Nephron (organoid): ENCODE results near the gene SORBS1.

Experiments
- H3K27ac Mint-ChIP-seq, 3 experiments: 2 replicates each; pipeline ENCODE4 v1.8.0; 2020; ENCODE audit warnings: mixed read lengths in 3 of 3, mild to moderate bottlenecking in 2 of 3, moderate library complexity in 1 of 3
- H3K27me3 Mint-ChIP-seq: 2 replicates; pipeline ENCODE4 v1.8.0; 2021; ENCODE audit warnings: low read depth, mild to moderate bottlenecking, moderate library complexity, mixed read lengths
- H3K36me3 Mint-ChIP-seq: 2 replicates; pipeline ENCODE4 v1.8.0; 2020; ENCODE audit warnings: low read depth, mixed read lengths
- H3K4me1 Mint-ChIP-seq: 2 replicates; pipeline ENCODE4 v1.8.0; 2020; ENCODE audit warnings: mixed read lengths
- H3K4me3 Mint-ChIP-seq, 3 experiments: 2 replicates each; pipeline ENCODE4 v1.8.0; 2020; ENCODE audit warnings: mild to moderate bottlenecking in 3 of 3, mixed read lengths in 3 of 3, moderate library complexity in 2 of 3
- H3K9me3 Mint-ChIP-seq: 2 replicates; pipeline ENCODE4 v1.8.0; 2020; ENCODE audit warnings: mixed read lengths
- CTCF ChIP-seq, 3 experiments: fragments of 200-600 bp; sonication (generic); IDR thresholded peaks; one replicate each; pipeline ENCODE4 v1.5.0; 2021; ENCODE audit warnings: antibody characterized with exemption in 3 of 3; ENCODE audit not compliant: unreplicated experiment in 3 of 3

Gene SORBS1

GRCh38 chr10:95336702-95337101, 224.5 kb downstream of the SORBS1 start:
- H3K36me3 Mint-ChIP-seq: peaks cover 11% of the 10 kb centered on the region
- no peaks in the 10 kb centered on the region for H3K27me3 Mint-ChIP-seq
- no peak overlapping the region for H3K4me3 Mint-ChIP-seq
- peaks cover 5% of the 10 kb centered on the region for H3K4me1 Mint-ChIP-seq
- no peaks in the 10 kb centered on the region for H3K9me3 Mint-ChIP-seq
- H3K27ac Mint-ChIP-seq: no peak overlapping the region
- TF ChIP-seq CTCF (IDR thresholded peaks at IDR 0.05; ENCODE audit: unreplicated experiment in 3 of 3): no peak

GRCh38 chr10:95335933-95336699, 225.1 kb downstream of the SORBS1 start:
- TF ChIP-seq CTCF (IDR thresholded peaks at IDR 0.05; ENCODE audit: unreplicated experiment in 3 of 3): no peak

DNA sequence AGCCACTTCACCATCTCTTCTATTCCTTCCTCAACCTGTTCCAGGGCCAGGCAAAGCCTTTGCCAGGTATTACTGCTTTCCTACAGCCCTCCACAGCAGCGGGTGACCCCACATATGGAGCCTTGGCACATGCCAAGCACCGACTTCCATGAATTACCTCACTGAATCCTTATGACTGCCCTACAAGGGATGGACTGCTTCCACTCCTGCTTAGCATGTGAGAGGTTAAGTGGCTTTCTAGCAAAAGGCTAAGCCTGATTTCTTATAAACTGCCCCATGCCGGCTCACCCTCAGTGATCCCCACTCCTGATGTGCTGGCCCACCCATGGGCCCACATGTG, 226.4 kb downstream of the SORBS1 start:
- TF ChIP-seq CTCF (IDR thresholded peaks at IDR 0.05; ENCODE audit: unreplicated experiment in 3 of 3): no peak
- Mint-ChIP-seq H3K27me3 (no peaks in the 10 kb centered on the region), H3K4me3 (no peak overlapping the region), H3K4me1 (no peaks in the 10 kb centered on the region), H3K36me3 (peaks cover 11% of the 10 kb centered on the region), H3K9me3 (no peaks in the 10 kb centered on the region), H3K27ac (no peak overlapping the region)

More at GRCh38 chr10:95335933-95336699, 225.1 kb downstream of the SORBS1 start:
- Mint-ChIP-seq H3K27me3 (no peaks in the 10 kb centered on the region), H3K9me3 (no peaks in the 10 kb centered on the region), H3K4me3 (no peak overlapping the region), H3K36me3 (peaks cover 11% of the 10 kb centered on the region), H3K27ac (no peak overlapping the region), H3K4me1 (peaks cover 1% of the 10 kb centered on the region)

DNA sequence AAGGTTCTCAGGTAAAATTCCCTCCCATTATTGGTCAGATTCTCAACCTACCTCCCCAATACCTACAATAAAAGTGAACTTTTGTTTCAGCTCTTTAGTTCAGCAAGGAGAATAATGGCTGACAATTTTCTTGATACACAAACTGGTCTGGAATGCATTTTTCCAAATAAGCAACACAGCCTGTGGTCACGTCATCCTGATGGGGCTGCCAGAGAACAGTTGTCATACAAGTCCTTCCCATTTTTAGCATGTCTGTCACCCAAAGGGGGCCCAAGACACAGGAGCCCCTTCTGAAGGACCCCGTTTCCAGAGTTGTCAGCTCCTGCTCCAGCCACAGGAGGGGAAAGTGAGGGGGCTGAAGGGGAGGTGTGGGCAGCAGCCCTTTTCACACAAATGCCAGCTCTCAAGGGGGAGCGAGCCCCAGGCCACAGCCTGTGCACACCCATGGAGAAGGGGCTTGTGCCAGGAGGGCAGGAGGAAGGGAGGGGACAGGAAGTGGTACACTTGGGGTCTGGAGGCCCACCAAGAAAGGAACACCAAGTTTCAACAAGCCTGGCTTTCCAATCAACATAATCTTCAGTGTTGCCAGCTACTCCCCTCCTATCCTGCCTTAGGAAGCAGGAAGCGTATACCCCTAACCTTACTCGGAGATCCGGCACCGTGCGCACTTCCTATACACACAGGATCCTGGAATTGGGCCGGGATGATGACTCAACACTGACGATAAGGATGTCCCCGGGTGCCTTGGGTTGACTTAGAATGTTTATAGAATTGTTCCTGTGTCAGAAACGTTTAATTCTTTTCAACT, 227.0 kb downstream of the SORBS1 start:
- TF ChIP-seq CTCF (IDR thresholded peaks at IDR 0.05; ENCODE audit: unreplicated experiment in 3 of 3): no peak
- H3K27me3 Mint-ChIP-seq: no peaks in the 10 kb centered on the region
- no peak overlapping the region for H3K4me3 Mint-ChIP-seq
- H3K4me1 Mint-ChIP-seq: no peaks in the 10 kb centered on the region
- peaks cover 17% of the 10 kb centered on the region for H3K36me3 Mint-ChIP-seq
- H3K9me3 Mint-ChIP-seq: no peaks in the 10 kb centered on the region
- no peak overlapping the region for H3K27ac Mint-ChIP-seq

DNA sequence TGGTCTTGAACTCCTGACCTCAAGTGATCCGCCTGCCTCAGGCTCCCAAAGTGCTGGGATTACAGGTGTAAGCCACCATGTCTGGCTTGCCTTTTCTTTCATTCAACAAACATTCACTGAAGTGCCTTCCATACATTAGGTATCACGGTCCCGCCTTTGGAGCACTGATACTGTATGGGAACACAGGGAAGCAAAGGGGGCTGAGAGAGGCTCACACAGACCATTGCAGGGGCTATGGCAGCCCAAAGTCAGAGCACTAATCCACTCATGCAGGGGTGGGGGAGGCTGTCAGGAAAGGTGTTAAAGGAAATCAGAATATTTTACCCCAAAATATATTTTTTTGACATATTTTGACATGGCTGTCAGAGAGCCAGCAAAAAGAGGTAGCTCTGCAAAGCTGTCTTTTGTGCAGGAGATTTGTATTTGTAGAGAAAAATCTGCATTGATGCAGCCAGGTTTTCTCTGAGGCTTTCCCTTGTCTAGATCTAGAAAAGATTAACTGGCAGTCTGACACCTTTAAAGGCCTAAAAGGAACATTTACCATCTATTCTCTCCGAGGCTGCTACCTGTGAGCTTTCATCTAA, 228.4 kb downstream of the SORBS1 start:
- H3K4me3 Mint-ChIP-seq: no peak overlapping the region

More for the DNA sequence above, 228.4 kb downstream of the SORBS1 start:
- Mint-ChIP-seq H3K27me3 (no peaks in the 10 kb centered on the region), H3K9me3 (no peaks in the 10 kb centered on the region), H3K36me3 (peaks cover 26% of the 10 kb centered on the region), H3K4me1 (peaks cover 1% of the 10 kb centered on the region), H3K27ac (no peak overlapping the region)
- TF ChIP-seq CTCF (IDR thresholded peaks at IDR 0.05; ENCODE audit: unreplicated experiment in 3 of 3): no peak
